Astrocyte (in vitro differentiated cells and primary cell): ENCODE results near the gene TSPAN14.

ENCODE experiments used
- EZH2 ChIP-seq: IDR thresholded peaks from 2 replicates; pipeline ENCODE4 v1.6.1; 2012; ENCODE audit warnings: mild to moderate bottlenecking, low read length, inconsistent platforms; ENCODE audit not compliant: insufficient read depth
- TF ChIP-seq, protein P1 (sequence below): IDR thresholded peaks from 2 replicates; pipeline ENCODE4 v1.5.1; 2011; ENCODE audit warnings: low read depth, mild to moderate bottlenecking, inconsistent platforms, low read length, moderate library complexity; ENCODE audit not compliant: insufficient read depth

DNA sequence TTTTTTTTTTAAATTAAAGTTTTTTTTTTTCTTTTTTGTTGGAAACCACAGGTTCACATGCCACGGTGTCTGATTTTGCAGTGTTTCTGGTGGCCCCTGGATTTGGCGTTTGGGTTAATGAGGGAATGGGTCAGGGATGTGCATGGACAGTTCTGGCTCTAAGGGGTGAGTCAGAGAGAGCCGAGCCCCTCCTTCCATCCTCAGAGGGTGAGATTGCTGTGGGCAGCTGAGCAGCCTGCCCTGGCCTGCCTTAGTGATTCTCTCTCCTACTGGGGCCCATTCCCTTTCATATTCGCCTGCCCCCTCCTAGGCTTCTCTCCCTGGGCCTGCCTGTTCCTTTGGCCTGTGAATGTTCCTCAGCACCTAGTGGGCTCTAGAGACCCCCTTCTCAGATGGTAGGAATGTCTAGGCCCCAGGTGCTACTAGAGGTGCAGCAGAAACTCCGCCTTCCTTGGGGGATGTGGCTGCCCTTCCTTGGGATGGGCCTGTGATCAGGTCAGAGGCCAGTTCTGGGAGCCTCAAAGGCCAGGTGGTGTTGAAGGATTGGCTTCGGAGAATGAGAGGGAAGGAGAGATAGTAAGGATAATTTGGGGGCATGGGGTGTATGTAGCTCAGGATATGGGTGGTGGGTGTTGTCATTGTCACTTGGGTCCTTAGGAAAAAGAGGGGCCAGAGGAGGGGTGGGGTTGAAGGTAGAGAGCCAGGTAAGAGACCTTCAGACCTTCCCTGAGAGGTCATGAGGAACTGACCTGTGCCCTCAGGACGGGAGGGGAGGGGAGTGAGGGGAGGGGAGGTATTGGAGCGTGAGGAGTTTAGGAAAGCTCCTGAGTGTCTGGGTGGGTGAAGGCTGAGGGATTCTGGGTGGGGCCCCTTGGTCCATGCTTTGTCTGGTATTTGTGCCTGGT, 19.8 kb downstream of the TSPAN14 start:
- TF ChIP-seq, protein P1, sequence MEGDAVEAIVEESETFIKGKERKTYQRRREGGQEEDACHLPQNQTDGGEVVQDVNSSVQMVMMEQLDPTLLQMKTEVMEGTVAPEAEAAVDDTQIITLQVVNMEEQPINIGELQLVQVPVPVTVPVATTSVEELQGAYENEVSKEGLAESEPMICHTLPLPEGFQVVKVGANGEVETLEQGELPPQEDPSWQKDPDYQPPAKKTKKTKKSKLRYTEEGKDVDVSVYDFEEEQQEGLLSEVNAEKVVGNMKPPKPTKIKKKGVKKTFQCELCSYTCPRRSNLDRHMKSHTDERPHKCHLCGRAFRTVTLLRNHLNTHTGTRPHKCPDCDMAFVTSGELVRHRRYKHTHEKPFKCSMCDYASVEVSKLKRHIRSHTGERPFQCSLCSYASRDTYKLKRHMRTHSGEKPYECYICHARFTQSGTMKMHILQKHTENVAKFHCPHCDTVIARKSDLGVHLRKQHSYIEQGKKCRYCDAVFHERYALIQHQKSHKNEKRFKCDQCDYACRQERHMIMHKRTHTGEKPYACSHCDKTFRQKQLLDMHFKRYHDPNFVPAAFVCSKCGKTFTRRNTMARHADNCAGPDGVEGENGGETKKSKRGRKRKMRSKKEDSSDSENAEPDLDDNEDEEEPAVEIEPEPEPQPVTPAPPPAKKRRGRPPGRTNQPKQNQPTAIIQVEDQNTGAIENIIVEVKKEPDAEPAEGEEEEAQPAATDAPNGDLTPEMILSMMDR = no peak
- no peak for TF ChIP-seq EZH2
